HG02943 (cell line): ENCODE results near the gene FARSB.
"Not testable (repeated sequence)": the region's sequence is repeated elsewhere in the genome, so short reads cannot be mapped to it uniquely, and the experiment has no call there.

Source experiments
- ATAC-seq: cut with Tn5 transposase; IDR thresholded peaks from one replicate; pipeline ENCODE4 v1.9.1; 2021; ENCODE audit warnings: mild to moderate bottlenecking, low read depth, moderate library complexity; ENCODE audit not compliant: unreplicated experiment

FARSB gene

GRCh38 chr2:222609381-222609780, 46.5 kb downstream of the FARSB start:
- ATAC-seq: no peak

- no peak for ATAC-seq
These were observed 47.8 kb downstream of the FARSB start for GRCh38 chr2:222608081-222608480.

- ATAC-seq: no peak
These were observed 49.6 kb downstream of the FARSB start for GRCh38 chr2:222606306-222606705.

- ATAC-seq: no peak
These were observed 51.0 kb downstream of the FARSB start for GRCh38 chr2:222604749-222605515.

GRCh38 chr2:222603501-222603900, 52.4 kb downstream of the FARSB start:
- no peak for ATAC-seq

GRCh38 chr2:222598611-222599010, 57.3 kb downstream of the FARSB start:
- no peak for ATAC-seq

- ATAC-seq: no peak
These were observed 60.3 kb downstream of the FARSB start for GRCh38 chr2:222595581-222595980.

GRCh38 chr2:222594679-222595078, 61.2 kb downstream of the FARSB start:
- ATAC-seq: no peak

GRCh38 chr2:222592176-222592575, 63.7 kb downstream of the FARSB start:
- ATAC-seq: no peak

- no peak for ATAC-seq
These were observed 64.2 kb downstream of the FARSB start for GRCh38 chr2:222591661-222592060.

GRCh38 chr2:222584589-222584988, 71.3 kb downstream of the FARSB start:
- not testable (repeated sequence) for ATAC-seq

- no peak for ATAC-seq
These were observed 73.0 kb downstream of the FARSB start for GRCh38 chr2:222582928-222583327.

GRCh38 chr2:222577341-222577740, 78.6 kb downstream of the FARSB start:
- no peak for ATAC-seq

GRCh38 chr2:222576171-222577081, 79.5 kb downstream of the FARSB start:
- ATAC-seq: no peak

- ATAC-seq: no peak
These were observed 80.3 kb downstream of the FARSB start for GRCh38 chr2:222575618-222576017.

- no peak for ATAC-seq
These were observed 83.1 kb downstream of the FARSB start for GRCh38 chr2:222572751-222573174.

- ATAC-seq: no peak
These were observed 83.6 kb downstream of the FARSB start for GRCh38 chr2:222572264-222572721.

- no peak for ATAC-seq
These were observed 86.1 kb downstream of the FARSB start for GRCh38 chr2:222569826-222570225.

- no peak for ATAC-seq
These were observed 87.0 kb downstream of the FARSB start for GRCh38 chr2:222568865-222569264.

GRCh38 chr2:222566229-222566628, 89.7 kb downstream of the FARSB start:
- ATAC-seq: no peak

- ATAC-seq: no peak
These were observed 92.0 kb downstream of the FARSB start for GRCh38 chr2:222563936-222564335.
